Breast epithelium (tissue), 4 donors: Measurements from ENCODE around the gene THSD7B. TPM values are rescaled to one million over a fixed set of nuclear protein-coding genes. Genes with fewer than 3 reads are reported as not detected.

ENCODE experiments used
- DNase-seq, 2 donors: peaks; one replicate each; pipeline ENCODE4 v3.0.0-alpha.2; 2019; ENCODE audit warnings: low spot score in 2 of 2
- H3K27ac ChIP-seq, 2 donors: fragments of 200-600 bp; sonication (generic) in 1 of 2; one replicate each; pipeline ENCODE4 v1.5.1; 2016 to 2019; ENCODE audit warnings: mild to moderate bottlenecking in 1 of 2
- H3K27me3 ChIP-seq, 2 donors: fragments of 200-600 bp; sonication (generic) in 1 of 2; one replicate each; pipeline versions ENCODE4 v1.5.1 to v1.6.0; 2017 to 2019; ENCODE audit warnings: control low read depth in 1 of 2, mild to moderate bottlenecking in 1 of 2
- H3K36me3 ChIP-seq: fragments of 200-600 bp; one replicate; pipeline ENCODE4 v1.5.1; 2019
- H3K4me1 ChIP-seq, 2 donors: fragments of 200-600 bp; sonication (generic); one replicate each; pipeline ENCODE4 v1.5.1; 2016 to 2019; ENCODE audit warnings: control low read depth in 1 of 2
- H3K4me3 ChIP-seq, 3 donors: fragments of 200-600 bp; sonication (generic); 1 replicate in 2 of 3; 2 replicates in 1 of 3; pipeline ENCODE4 v1.5.1; 2016 to 2019; ENCODE audit warnings: mild to moderate bottlenecking in 3 of 3, moderate library complexity in 2 of 3
- H3K9me3 ChIP-seq, 2 donors: fragments of 200-600 bp; sonication (generic) in 1 of 2; one replicate each; pipeline ENCODE4 v1.5.1; 2016 to 2019; ENCODE audit warnings: control low read depth in 1 of 2
- CTCF ChIP-seq, 3 donors: fragments of 450-650 bp; IDR thresholded peaks; one replicate each; pipeline ENCODE4 v1.5.1; 2016 to 2017; ENCODE audit warnings: antibody characterized with exemption in 3 of 3, mild to moderate bottlenecking in 3 of 3, moderate library complexity in 3 of 3
- POLR2A ChIP-seq: fragments of 450-650 bp; IDR thresholded peaks from one replicate; pipeline ENCODE4 v1.6.1; 2016; ENCODE audit warnings: antibody characterized with exemption, mild to moderate bottlenecking, moderate library complexity
- POLR2AphosphoS5 ChIP-seq, 3 donors: sonication (generic); formaldehyde crosslinking; IDR thresholded peaks; one replicate each; pipeline ENCODE4 v1.6.1; 2017; ENCODE audit warnings: antibody characterized with exemption in 3 of 3
- intact Hi-C: fragments of 100-400 bp; cut with DNase I; formaldehyde crosslinking; loops from one replicate; pipeline ENCODE4 v1.15.1; 2023; ENCODE audit warnings: low total_unique reads
- total RNA-seq, 3 donors: library from RNA; depleted of rRNA; stranded (reverse); fragments of >200 nt; gene quantifications; one replicate each; pipeline ENCODE4 v1.1.0, GENCODE V29; 2016

Gene THSD7B
- total RNA-seq, 3 donors from 2014 or later: 0.73 to 3.3 (median 2.1) TPM

- no peaks in the 10 kb centered on the region for H3K9me3 ChIP-seq
- intact Hi-C loops: no loop called here
- H3K27ac ChIP-seq: no peak overlapping the region
- H3K27me3 ChIP-seq: no peaks in the 10 kb centered on the region
- H3K36me3 ChIP-seq: no peaks in the 10 kb centered on the region
- no peak for TF ChIP-seq POLR2AphosphoS5 (IDR thresholded peaks at IDR 0.05)
- TF ChIP-seq POLR2A: no peak
- TF ChIP-seq CTCF (IDR thresholded peaks at IDR 0.05): no peak
- H3K4me1 ChIP-seq: no peaks in the 10 kb centered on the region
- no peak overlapping the region for H3K4me3 ChIP-seq
- no peak for DNase-seq
Observed at GRCh38 chr2:137511526-137511925, 746.2 kb downstream of the THSD7B start.

- TF ChIP-seq POLR2AphosphoS5 (IDR thresholded peaks at IDR 0.05): no peak
- no peak for TF ChIP-seq CTCF (IDR thresholded peaks at IDR 0.05)
- no peak for TF ChIP-seq POLR2A
- no peak for DNase-seq
- no peaks in the 10 kb centered on the region for H3K4me1 ChIP-seq
- no peaks in the 10 kb centered on the region for H3K9me3 ChIP-seq
- no peak overlapping the region for H3K4me3 ChIP-seq
- intact Hi-C loops: no loop called here
- H3K36me3 ChIP-seq: no peaks in the 10 kb centered on the region
- H3K27ac ChIP-seq: no peak overlapping the region
- H3K27me3 ChIP-seq: no peaks in the 10 kb centered on the region
Observed at GRCh38 chr2:137521653-137522619, 756.6 kb downstream of the THSD7B start.

GRCh38 chr2:137522620-137523011, 757.3 kb downstream of the THSD7B start:
- Histone ChIP-seq H3K27ac (no peak overlapping the region), H3K36me3 (no peaks in the 10 kb centered on the region), H3K4me1 (no peaks in the 10 kb centered on the region), H3K4me3 (no peak overlapping the region), H3K9me3 (no peaks in the 10 kb centered on the region), H3K27me3 (no peaks in the 10 kb centered on the region)
- TF ChIP-seq POLR2A (no peak), POLR2AphosphoS5 (IDR thresholded peaks at IDR 0.05) (no peak), CTCF (IDR thresholded peaks at IDR 0.05) (no peak)
- intact Hi-C loops: no loop called here
- no peak for DNase-seq

- DNase-seq: no peak
Observed at GRCh38 chr2:137523931-137524330, 758.6 kb downstream of the THSD7B start.

More at GRCh38 chr2:137523931-137524330, 758.6 kb downstream of the THSD7B start:
- Histone ChIP-seq H3K9me3 (no peaks in the 10 kb centered on the region), H3K27ac (no peak overlapping the region), H3K4me3 (no peak overlapping the region), H3K36me3 (no peaks in the 10 kb centered on the region), H3K27me3 (no peaks in the 10 kb centered on the region), H3K4me1 (no peaks in the 10 kb centered on the region)
- TF ChIP-seq CTCF (IDR thresholded peaks at IDR 0.05): no peak
- no peak for TF ChIP-seq POLR2A
- no peak for TF ChIP-seq POLR2AphosphoS5 (IDR thresholded peaks at IDR 0.05)
- intact Hi-C loops: no loop called here
